ENCODE results near the gene TSPAN7. TPM values are rescaled to one million over a fixed set of nuclear protein-coding genes. Genes with fewer than 3 reads are reported as not detected.

The TSPAN7 gene
- total RNA-seq, 1 experiment from 2014 or later, result 3.5 TPM

DNA sequence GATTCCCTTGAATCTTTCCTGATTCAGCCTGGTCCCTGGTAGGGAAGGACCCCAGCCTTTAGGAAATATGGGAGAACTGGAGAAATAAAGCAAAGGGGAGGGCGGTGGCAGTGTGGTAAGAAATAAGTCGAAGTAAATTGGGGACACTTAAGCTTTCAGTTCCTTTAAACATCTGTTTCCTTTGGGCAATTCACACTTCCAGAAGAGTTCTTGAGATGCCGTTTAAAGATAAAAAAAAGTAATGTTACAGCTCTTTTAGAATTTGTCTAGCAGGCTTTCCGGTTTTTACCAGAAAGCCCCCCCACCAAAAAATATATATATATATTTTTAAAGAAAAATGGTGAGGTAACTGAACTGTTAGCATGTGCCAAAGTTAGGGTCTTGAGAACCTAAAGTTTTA, 46.6 kb downstream of the TSPAN7 start:
- Mint-ChIP-seq H3K36me3 (ENCODE audit: insufficient read depth in 1 of 3, low read depth in 3 of 3) (no peaks in the 10 kb centered on the region; a peak in 2 of 7 replicates), H3K4me3 (no peak overlapping the region), H3K4me1 (peaks cover 5 to 7% of the 10 kb centered on the region in 2 experiments; a peak in 3 of 4 replicates), H3K27me3 (ENCODE audit: low read depth) (peaks cover 5% of the 10 kb centered on the region), H3K9me3 (peaks cover 31 to 38% of the 10 kb centered on the region in 2 experiments), H3K27ac (no peak overlapping the region)
- Histone ChIP-seq H4K8ac (replicated peaks; ENCODE audit: insufficient read length, low read depth, low read length) (no peak overlapping the region), H4K91ac (ENCODE audit: insufficient read length, low read depth, low read length) (no peak overlapping the region), H2BK5ac (ENCODE audit: insufficient read length, low read length) (no peak overlapping the region), H3K9me3 (ENCODE audit: control insufficient read depth, low read depth, low read length) (no peaks in the 10 kb centered on the region), H3K18ac (ENCODE audit: insufficient read length, low read depth, low read length) (no peak overlapping the region), H3K14ac (ENCODE audit: insufficient read depth, low read length) (no peak overlapping the region), H3K27me3 (ENCODE audit: insufficient read depth, low read length) (no peaks in the 10 kb centered on the region), H3K56ac (ENCODE audit: insufficient read length, low read depth, low read length) (no peak overlapping the region), H3K4ac (ENCODE audit: low read depth, low read length) (no peak overlapping the region), H3K23ac (ENCODE audit: insufficient read length, low read depth, low read length) (no peak overlapping the region), H2BK20ac (ENCODE audit: low read depth, low read length, poor library complexity, severe bottlenecking) (no peak overlapping the region), H4K5ac (ENCODE audit: insufficient read length, low read depth, low read length) (no peak overlapping the region), H2BK15ac (ENCODE audit: low read depth, low read length) (no peak overlapping the region), H3K79me1 (ENCODE audit: insufficient read depth, low read depth, low read length, poor library complexity, severe bottlenecking) (no peaks in the 10 kb centered on the region), H4K20me1 (ENCODE audit: control insufficient read depth, insufficient read depth, insufficient read length) (no peaks in the 10 kb centered on the region), H3K27ac (ENCODE audit: insufficient read length, low read depth, low read length) (no peak overlapping the region), H3K4me2 (ENCODE audit: insufficient read depth, insufficient read length, low read length) (no peak overlapping the region), H2BK120ac (ENCODE audit: low read depth, low read length, poor library complexity, severe bottlenecking) (no peak overlapping the region), H3K23me2 (ENCODE audit: insufficient read length, low read depth, low read length, poor library complexity, severe bottlenecking) (no peaks in the 10 kb centered on the region), H2AK5ac (ENCODE audit: insufficient read length, low read length) (no peak overlapping the region), H3T11ph (ENCODE audit: low read length) (no peak overlapping the region), H2AFZ (ENCODE audit: low read length) (no peak overlapping the region), H3K9ac (ENCODE audit: extremely low read depth, insufficient read length, low read length) (no peak overlapping the region), H3K4me1 (ENCODE audit: insufficient read depth, low read length) (no peaks in the 10 kb centered on the region; the same call in 1 of the 2 replicates), H2BK12ac (ENCODE audit: insufficient read length, low read depth, low read length) (no peak overlapping the region), H3K79me2 (ENCODE audit: insufficient read depth, low read length) (no peaks in the 10 kb centered on the region)
- DNase-seq, result no peak
- no CpG with 5 or more reads among the region's 4 CpGs for WGBS (ENCODE audit: extremely low coverage, insufficient read length, low lambda C conversion rate)
- TF ChIP-seq, protein P1, sequence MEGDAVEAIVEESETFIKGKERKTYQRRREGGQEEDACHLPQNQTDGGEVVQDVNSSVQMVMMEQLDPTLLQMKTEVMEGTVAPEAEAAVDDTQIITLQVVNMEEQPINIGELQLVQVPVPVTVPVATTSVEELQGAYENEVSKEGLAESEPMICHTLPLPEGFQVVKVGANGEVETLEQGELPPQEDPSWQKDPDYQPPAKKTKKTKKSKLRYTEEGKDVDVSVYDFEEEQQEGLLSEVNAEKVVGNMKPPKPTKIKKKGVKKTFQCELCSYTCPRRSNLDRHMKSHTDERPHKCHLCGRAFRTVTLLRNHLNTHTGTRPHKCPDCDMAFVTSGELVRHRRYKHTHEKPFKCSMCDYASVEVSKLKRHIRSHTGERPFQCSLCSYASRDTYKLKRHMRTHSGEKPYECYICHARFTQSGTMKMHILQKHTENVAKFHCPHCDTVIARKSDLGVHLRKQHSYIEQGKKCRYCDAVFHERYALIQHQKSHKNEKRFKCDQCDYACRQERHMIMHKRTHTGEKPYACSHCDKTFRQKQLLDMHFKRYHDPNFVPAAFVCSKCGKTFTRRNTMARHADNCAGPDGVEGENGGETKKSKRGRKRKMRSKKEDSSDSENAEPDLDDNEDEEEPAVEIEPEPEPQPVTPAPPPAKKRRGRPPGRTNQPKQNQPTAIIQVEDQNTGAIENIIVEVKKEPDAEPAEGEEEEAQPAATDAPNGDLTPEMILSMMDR (conservative IDR thresholded peaks at IDR 0.05), result no peak

Measured in H9 (cell line).